A549 (cell line): ENCODE data around the gene C1orf87. TPM values are rescaled to one million over a fixed set of nuclear protein-coding genes. Genes with fewer than 3 reads are reported as not detected.

Source experiments
- ATAC-seq, 2 experiments: fragments of 200-7000 bp in 1 of 2; fragments of >200 bp in 1 of 2; cut with Nextera tagmentation in 1 of 2; cut with Tn5 transposase in 1 of 2; 3 replicates each; pipeline versions ENCODE4 v1.8.0 to v1.9.1; 2018 to 2020; ENCODE audit warnings: mild to moderate bottlenecking in 1 of 2, moderate library complexity in 1 of 2
- CTCF ChIA-PET: fragments of 300-600 bp; sonication (Branson Sonifier 250); formaldehyde crosslinking; extraction: SDS; loops from one replicate; lab custom pipeline; 2021; ENCODE audit warnings: antibody characterized with exemption, inconsistent platforms; lab: Yijun Ruan, JAX
- POLR2A ChIA-PET: fragments of 350-600 bp; formaldehyde crosslinking; extraction: SDS; loops from one replicate; lab custom pipeline; 2021; ENCODE audit warnings: antibody characterized with exemption, inconsistent platforms; lab: Yijun Ruan, JAX
- DNase-seq, 2 experiments: peaks; one replicate each; pipeline versions ENCODE4 v3.0.0 to v3.0.0-alpha.2; 2011 to 2016; ENCODE audit warnings: low read depth in 1 of 2, low spot score in 1 of 2
- FAIRE-seq: peaks from 2 replicates; lab custom pipeline; 2011; peaks lifted over from hg19 to GRCh38; lab: Jason Lieb, UNC
- H3K27ac ChIP-seq, 2 experiments: fragments of >200 bp; sonication (Bioruptor Twin); formaldehyde crosslinking; 3 replicates each; pipeline ENCODE4 v1.5.1; 2016 to 2017
- H3K4me1 ChIP-seq: fragments of >200 bp; sonication (Bioruptor Twin); formaldehyde crosslinking; 3 replicates; pipeline ENCODE4 v1.6.1; 2016
- H3K4me2 ChIP-seq: fragments of >200 bp; sonication (Bioruptor Twin); formaldehyde crosslinking; 3 replicates; pipeline ENCODE4 v1.6.1; 2016
- H3K4me3 ChIP-seq: fragments of >200 bp; sonication (Bioruptor Twin); formaldehyde crosslinking; 3 replicates; pipeline ENCODE4 v1.5.1; 2016
- H3K9me3 ChIP-seq: fragments of >200 bp; sonication (Bioruptor Twin); formaldehyde crosslinking; 3 replicates; pipeline ENCODE4 v1.6.1; 2016
- CHD2 ChIP-seq: fragments of 150-350 bp; IDR thresholded peaks from 2 replicates; pipeline ENCODE4 v1.6.1; 2014; ENCODE audit warnings: low read length; ENCODE audit not compliant: partially characterized antibody
- CTCF ChIP-seq: fragments of >200 bp; sonication (Bioruptor Twin); formaldehyde crosslinking; IDR thresholded peaks from 3 replicates; pipeline ENCODE4 v1.5.1; 2016
- EHMT2 ChIP-seq: fragments of 200-600 bp; sonication (generic); IDR thresholded peaks from 2 replicates; pipeline ENCODE4 v1.6.1; 2016; ENCODE audit warnings: antibody characterized with exemption, low read depth, mild to moderate bottlenecking, moderate library complexity
- EP300 ChIP-seq, 2 experiments: fragments of >200 bp; sonication (Bioruptor Twin); formaldehyde crosslinking; IDR thresholded peaks; 2 replicates in 1 of 2; 3 replicates in 1 of 2; pipeline ENCODE4 v1.6.1; 2016 to 2017
- FOSB ChIP-seq: fragments of 250-450 bp; sonication (Bioruptor Pico); IDR thresholded peaks from 2 replicates; pipeline ENCODE4 v1.5.0; 2020; ENCODE audit warnings: mild to moderate bottlenecking, moderate library complexity
- FOSL2 ChIP-seq, 2 experiments: fragments of 450-650 bp in 1 of 2; fragments of >200 bp in 1 of 2; sonication (Bioruptor Twin) in 1 of 2; formaldehyde crosslinking; IDR thresholded peaks; 2 replicates each; pipeline versions ENCODE4 v1.5.0 to v1.6.1; 2016 to 2020; ENCODE audit warnings: mild to moderate bottlenecking in 1 of 2, moderate library complexity in 1 of 2
- FOXS1 ChIP-seq: fragments of 250-450 bp; sonication (Bioruptor Pico); IDR thresholded peaks from 2 replicates; pipeline ENCODE4 v1.5.0; 2020; ENCODE audit warnings: mild to moderate bottlenecking, moderate library complexity
- HES2 ChIP-seq: fragments of >200 bp; sonication (Bioruptor Twin); formaldehyde crosslinking; IDR thresholded peaks from 2 replicates; pipeline ENCODE4 v1.6.1; 2016
- HMGXB4 ChIP-seq: fragments of 250-450 bp; sonication (Bioruptor Pico); IDR thresholded peaks from 2 replicates; pipeline ENCODE4 v1.5.0; 2021; ENCODE audit warnings: mild to moderate bottlenecking, moderate library complexity, borderline replicate concordance
- MAZ ChIP-seq: fragments of 150-350 bp; IDR thresholded peaks from 2 replicates; pipeline ENCODE4 v1.6.1; 2014; ENCODE audit warnings: antibody characterized with exemption, low read depth, low read length, borderline replicate concordance
- MYC ChIP-seq: IDR thresholded peaks from 2 replicates; pipeline ENCODE4 v1.6.1; 2012; ENCODE audit warnings: mild to moderate bottlenecking, inconsistent platforms, low read length, improper control_type of control experiment, borderline replicate concordance
- NFE2L2 ChIP-seq: fragments of 150-350 bp; conservative IDR thresholded peaks from 2 replicates; pipeline ENCODE4 v1.6.1; 2014; ENCODE audit warnings: low read length
- NR3C1 ChIP-seq: fragments of >200 bp; sonication (Bioruptor Twin); formaldehyde crosslinking; IDR thresholded peaks from 3 replicates; pipeline ENCODE4 v1.6.1; 2017
- PBX3 ChIP-seq: IDR thresholded peaks from 2 replicates; pipeline ENCODE4 v1.6.1; 2012
- POLR2A ChIP-seq: IDR thresholded peaks from 2 replicates; pipeline ENCODE4 v1.6.1; 2012; ENCODE audit warnings: mild to moderate bottlenecking, low read length
- RAD21 ChIP-seq, 2 experiments: fragments of >200 bp in 1 of 2; sonication (Bioruptor Twin) in 1 of 2; formaldehyde crosslinking in 1 of 2; IDR thresholded peaks in 1 of 2; conservative IDR thresholded peaks in 1 of 2; 2 replicates in 1 of 2; 3 replicates in 1 of 2; pipeline ENCODE4 v1.6.1; 2012 to 2018; ENCODE audit warnings: inconsistent platforms in 1 of 2
- TFCP2L1 ChIP-seq: fragments of 250-450 bp; sonication (Bioruptor Pico); IDR thresholded peaks from 2 replicates; pipeline ENCODE4 v1.5.0; 2021; ENCODE audit warnings: mild to moderate bottlenecking
- TP53 ChIP-seq: fragments of 250-450 bp; sonication (Bioruptor Pico); IDR thresholded peaks from 2 replicates; pipeline ENCODE4 v1.5.0; 2021; ENCODE audit warnings: mild to moderate bottlenecking, moderate library complexity
- ZFP36 ChIP-seq: fragments of 450-650 bp; IDR thresholded peaks from 2 replicates; pipeline ENCODE4 v1.6.1; 2014; ENCODE audit warnings: borderline replicate concordance; ENCODE audit not compliant: partially characterized antibody
- ZNF302 ChIP-seq: fragments of 250-450 bp; sonication (Bioruptor Pico); IDR thresholded peaks from 2 replicates; pipeline ENCODE4 v1.9.0; 2021; ENCODE audit warnings: inconsistent platforms, mild to moderate bottlenecking, moderate library complexity
- WGBS: methylation state at CpG from one replicate; pipeline ENCODE4 v1.1.6; 2017; ENCODE audit errors: missing lambda C conversion rate; 5-methylcytosine and 5-hydroxymethylcytosine counted together
- polyA plus RNA-seq, 4 experiments: library from polyadenylated mRNA; depleted of rRNA in 3 of 4; stranded (reverse); fragments of >200 nt; fragmentation: RNase III in 1 of 4; extraction: RNeasy Plus Mini Kit Qiagen cat#74134 plus additional on column Dnase treatment in 1 of 4; gene quantifications; 2 replicates in 3 of 4; 3 replicates in 1 of 4; pipeline ENCODE4 v1.2.3, GENCODE V29; 2011 to 2017
- TF ChIP-seq, protein P1 (sequence below): IDR thresholded peaks from 2 replicates; pipeline ENCODE4 v1.6.1; 2012

C1orf87 gene
- polyA plus RNA-seq, 2 of the 4 experiments (the other 2 are of a cell fraction) = not detected

GRCh38 chr1:59973719-59974118, 99.9 kb downstream of the C1orf87 start:
- WGBS = 53% methylated on average over 1 of the region's 1 CpG
- POLR2A ChIA-PET = no interaction called here

GRCh38 chr1:59972216-59972927, 101.2 kb downstream of the C1orf87 start:
- ChIA-PET CTCF (interaction anchor here (1.0 to 2.5 kb wide), 8 partner anchors 8 to 1077 kb away, joined by 3 to 23 read pairs (median 4); no protein-coding TSS in a partner anchor), POLR2A (no interaction called here)
- H3K4me2 ChIP-seq = no peak overlapping the region
- DNase-seq = no peak
- no peak for FAIRE-seq
- no peak for ATAC-seq
- H3K4me3 ChIP-seq = no peak overlapping the region
- no peak overlapping the region for H3K27ac ChIP-seq
- no peaks in the 10 kb centered on the region for H3K9me3 ChIP-seq
- WGBS = 62% methylated on average over 20 of the region's 20 CpGs
- no peaks in the 10 kb centered on the region for H3K4me1 ChIP-seq
- TF ChIP-seq FOSL2 (IDR thresholded peaks at IDR 0.05) = no peak
- TF ChIP-seq FOSL2 (CRISPR knock-in tag; IDR thresholded peaks at IDR 0.05) = no peak
- no peak for TF ChIP-seq HMGXB4
- TF ChIP-seq FOSB (CRISPR knock-in tag) = no peak
- TF ChIP-seq, protein P1, sequence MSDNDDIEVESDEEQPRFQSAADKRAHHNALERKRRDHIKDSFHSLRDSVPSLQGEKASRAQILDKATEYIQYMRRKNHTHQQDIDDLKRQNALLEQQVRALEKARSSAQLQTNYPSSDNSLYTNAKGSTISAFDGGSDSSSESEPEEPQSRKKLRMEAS = no peak
- no peak for TF ChIP-seq NFE2L2
- TF ChIP-seq POLR2A = no peak
- no peak for TF ChIP-seq ZNF302
- no peak for TF ChIP-seq TP53 (CRISPR knock-in tag)
- TF ChIP-seq PBX3 = no peak
- TF ChIP-seq HES2 = no peak
- TF ChIP-seq TFCP2L1 (CRISPR knock-in tag) = no peak
- TF ChIP-seq CHD2 = no peak
- no peak for TF ChIP-seq ZFP36
- TF ChIP-seq NR3C1 = no peak
- no peak for TF ChIP-seq EHMT2

More at GRCh38 chr1:59973719-59974118, 99.9 kb downstream of the C1orf87 start:
- CTCF ChIA-PET = interaction anchor here (1.1 kb wide), 1 partner anchor 32 kb away, joined by 3 read pairs; no protein-coding TSS in a partner anchor
- H3K27ac ChIP-seq = no peak overlapping the region
- DNase-seq (no peak), FAIRE-seq (no peak), ATAC-seq (no peak)
- no peaks in the 10 kb centered on the region for H3K9me3 ChIP-seq
- H3K4me1 ChIP-seq = no peaks in the 10 kb centered on the region
- no peak overlapping the region for H3K4me3 ChIP-seq
- no peak overlapping the region for H3K4me2 ChIP-seq
- TF ChIP-seq RAD21 (conservative IDR thresholded peaks at IDR 0.05 in 1 of 2, IDR thresholded peaks at IDR 0.05 in 1 of 2) (no peak), CTCF (no peak), HMGXB4 (no peak), EP300 (IDR thresholded peaks at IDR 0.05) (no peak), FOXS1 (CRISPR knock-in tag) (no peak), FOSL2 (IDR thresholded peaks at IDR 0.05) (no peak), FOSL2 (CRISPR knock-in tag; IDR thresholded peaks at IDR 0.05) (no peak), PBX3 (no peak), MYC (no peak), POLR2A (no peak), MAZ (no peak)
- TF ChIP-seq, all 56 proteins: peak for 0
